D341Med (cell line): ENCODE results near the gene MYRFL.

Source experiments
- DNase-seq: peaks from one replicate; pipeline ENCODE4 v3.0.0; 2012; ENCODE audit warnings: low spot score

MYRFL gene

GRCh38 chr12:69897744-69898143, 72.7 kb downstream of the MYRFL start:
- no peak for DNase-seq

GRCh38 chr12:69898236-69898635, 73.2 kb downstream of the MYRFL start:
- DNase-seq, result no peak

GRCh38 chr12:69900720-69901131, 75.7 kb downstream of the MYRFL start:
- DNase-seq, result peak; percentile 68

- no peak for DNase-seq
Measured at GRCh38 chr12:69901221-69901905, 76.3 kb downstream of the MYRFL start.

GRCh38 chr12:69903548-69903947, 78.5 kb downstream of the MYRFL start:
- no peak for DNase-seq

GRCh38 chr12:69904777-69905176, 79.8 kb downstream of the MYRFL start:
- no peak for DNase-seq

GRCh38 chr12:69905801-69906200, 80.8 kb downstream of the MYRFL start:
- no peak for DNase-seq

- DNase-seq, result no peak
Measured at GRCh38 chr12:69906411-69907216, 81.6 kb downstream of the MYRFL start.

- no peak for DNase-seq
Measured at GRCh38 chr12:69908203-69908602, 83.2 kb downstream of the MYRFL start.

GRCh38 chr12:69910694-69911093, 85.7 kb downstream of the MYRFL start:
- DNase-seq, result no peak

GRCh38 chr12:69913526-69913925, 88.5 kb downstream of the MYRFL start:
- no peak for DNase-seq

- no peak for DNase-seq
Measured at GRCh38 chr12:69915964-69916363, 90.9 kb downstream of the MYRFL start.

- DNase-seq, result no peak
Measured at GRCh38 chr12:69916544-69917235, 91.7 kb downstream of the MYRFL start.

GRCh38 chr12:69918287-69918686, 93.3 kb downstream of the MYRFL start:
- DNase-seq, result no peak

GRCh38 chr12:69919495-69919894, 94.5 kb downstream of the MYRFL start:
- no peak for DNase-seq

- DNase-seq, result no peak
Measured at GRCh38 chr12:69921831-69922230, 96.8 kb downstream of the MYRFL start.

GRCh38 chr12:69922999-69923398, 98.0 kb downstream of the MYRFL start:
- DNase-seq, result no peak

GRCh38 chr12:69925291-69925690, 100.3 kb downstream of the MYRFL start:
- no peak for DNase-seq

GRCh38 chr12:69927164-69927563, 102.1 kb downstream of the MYRFL start:
- DNase-seq, result no peak

- DNase-seq, result no peak
Measured at GRCh38 chr12:69929125-69929524, 104.1 kb downstream of the MYRFL start.

GRCh38 chr12:69929531-69929930, 104.5 kb downstream of the MYRFL start:
- DNase-seq, result no peak

GRCh38 chr12:69931569-69931968, 106.5 kb downstream of the MYRFL start:
- no peak for DNase-seq

- DNase-seq, result no peak
Measured at GRCh38 chr12:69932154-69932553, 107.1 kb downstream of the MYRFL start.
